Testis (tissue), 3 donors: Measurements from ENCODE around the gene SLC22A17. TPM values are rescaled to one million over a fixed set of nuclear protein-coding genes. Genes with fewer than 3 reads are reported as not detected.

ENCODE experiments used
- DNase-seq: peaks from one replicate; pipeline ENCODE4 v3.0.0-alpha.2; 2019
- H3K27ac ChIP-seq, 2 donors: fragments of 200-600 bp; sonication (generic); one replicate each; pipeline ENCODE4 v1.5.1; 2019
- H3K27me3 ChIP-seq: fragments of 200-600 bp; sonication (generic); one replicate; pipeline ENCODE4 v1.5.1; 2019
- H3K36me3 ChIP-seq: fragments of 200-600 bp; sonication (generic); one replicate; pipeline ENCODE4 v1.5.1; 2017; ENCODE audit warnings: low read depth; ENCODE audit errors: missing control alignments
- H3K4me1 ChIP-seq: fragments of 200-600 bp; sonication (generic); one replicate; pipeline ENCODE4 v1.5.1; 2019
- H3K4me3 ChIP-seq, 2 donors: fragments of 200-600 bp; sonication (generic); one replicate each; pipeline ENCODE4 v1.5.1; 2017 to 2019
- H3K9me3 ChIP-seq: fragments of 200-600 bp; sonication (generic); one replicate; pipeline ENCODE4 v1.5.1; 2017
- CTCF ChIP-seq, 3 experiments: fragments of 450-650 bp in 2 of 3; fragments of 200-600 bp in 1 of 3; sonication (generic) in 1 of 3; IDR thresholded peaks; one replicate each; pipeline ENCODE4 v1.5.1; 2016 to 2019; ENCODE audit warnings: antibody characterized with exemption in 3 of 3, mild to moderate bottlenecking in 2 of 3, moderate library complexity in 1 of 3
- POLR2A ChIP-seq: fragments of 450-650 bp; IDR thresholded peaks from one replicate; pipeline ENCODE4 v1.6.1; 2017; ENCODE audit warnings: antibody characterized with exemption, mild to moderate bottlenecking, moderate library complexity
- WGBS, 2 donors: methylation state at CpG; one replicate each; pipeline ENCODE4 v1.1.5; 2018; 5-methylcytosine and 5-hydroxymethylcytosine counted together
- intact Hi-C: fragments of 100-400 bp; cut with DNase I; formaldehyde crosslinking; loops from one replicate; pipeline ENCODE4 v1.15.1; 2023; ENCODE audit warnings: low total_unique reads
- polyA plus RNA-seq: library from polyadenylated mRNA; stranded (reverse); fragments of 350-450 nt; fragmentation: Illumina TruSeq; extraction: RNeasy Lipid Tissue Mini Kit (QIAGEN cat#74804); gene quantifications from one replicate; pipeline ENCODE4 v1.2.3, GENCODE V29; 2014; ENCODE audit warnings: low read depth, low replicate concordance; ENCODE audit not compliant: insufficient read depth
- total RNA-seq, 2 donors: library from RNA; depleted of rRNA; stranded (reverse); fragments of >200 nt; gene quantifications; one replicate each; pipeline ENCODE4 v1.2.3, GENCODE V29; 2016

SLC22A17 gene
- total and polyA plus RNA-seq, 3 donors from 2014 or later = 37.3 to 93.8 (median 56.6) TPM

DNA sequence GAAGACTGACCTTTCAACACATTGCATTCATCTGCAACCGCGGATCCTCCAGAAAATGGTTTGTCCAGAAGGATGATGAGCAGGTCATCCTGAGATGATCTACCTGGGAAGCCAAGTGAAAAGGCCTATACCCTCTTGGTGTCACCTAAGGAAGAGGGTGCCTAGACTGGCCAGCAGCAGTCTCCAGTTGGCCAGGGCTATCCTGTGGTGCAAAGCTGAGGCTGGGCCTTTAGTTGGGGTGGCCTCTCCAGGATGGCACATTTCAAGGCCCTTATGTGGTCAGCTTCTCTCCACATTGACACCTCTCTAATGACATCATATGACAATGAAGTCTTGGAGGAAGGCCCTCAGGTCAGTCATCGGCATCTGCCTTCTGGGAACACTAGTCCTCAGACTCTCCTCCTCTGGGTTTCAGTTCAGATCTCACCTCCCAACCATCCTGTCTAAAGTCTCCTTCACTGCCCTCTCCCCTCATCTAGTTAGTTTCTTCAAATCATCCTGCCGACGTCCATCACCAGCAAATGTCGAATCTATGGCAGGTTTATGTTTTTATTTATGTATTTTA is 3.3 kb upstream of the SLC22A17 start:
- no peaks in the 10 kb centered on the region for H3K9me3 ChIP-seq
- 86 to 94% methylated on average over 6 of the region's 6 CpGs for WGBS, 2 donors
- H3K4me3 ChIP-seq = no peak overlapping the region
- H3K27ac ChIP-seq = no peak overlapping the region
- H3K36me3 ChIP-seq = no peaks in the 10 kb centered on the region
- H3K27me3 ChIP-seq = no peaks in the 10 kb centered on the region
- DNase-seq = no peak
- H3K4me1 ChIP-seq = peaks cover 5% of the 10 kb centered on the region
- TF ChIP-seq POLR2A = no peak
- no peak for TF ChIP-seq CTCF (IDR thresholded peaks at IDR 0.05)
- intact Hi-C loops = no loop called here

- intact Hi-C loops = no loop called here
- H3K9me3 ChIP-seq = no peaks in the 10 kb centered on the region
- no peaks in the 10 kb centered on the region for H3K36me3 ChIP-seq
- no peak overlapping the region for H3K4me3 ChIP-seq
- no peak for DNase-seq
- H3K27me3 ChIP-seq = no peaks in the 10 kb centered on the region
- WGBS, 2 donors = 87 to 90% methylated on average over 6 of the region's 6 CpGs
- H3K4me1 ChIP-seq = peaks cover 5% of the 10 kb centered on the region
- H3K27ac ChIP-seq = no peak overlapping the region
- TF ChIP-seq CTCF (IDR thresholded peaks at IDR 0.05) = no peak
- no peak for TF ChIP-seq POLR2A
These were observed 2.3 kb upstream of the SLC22A17 start for GRCh38 chr14:23354990-23355389.

GRCh38 chr14:23353433-23353780 is 720 bp upstream of the SLC22A17 start:
- H3K4me3 ChIP-seq = no peak overlapping the region
- peaks cover 5% of the 10 kb centered on the region for H3K4me1 ChIP-seq
- TF ChIP-seq POLR2A (no peak), CTCF (IDR thresholded peaks at IDR 0.05) (no peak)
- no peaks in the 10 kb centered on the region for H3K27me3 ChIP-seq
- WGBS, 2 donors = 70 to 79% methylated on average over 5 of the region's 5 CpGs
- DNase-seq = no peak
- H3K27ac ChIP-seq = no peak overlapping the region
- H3K36me3 ChIP-seq = no peaks in the 10 kb centered on the region
- no peaks in the 10 kb centered on the region for H3K9me3 ChIP-seq
- intact Hi-C loops = no loop called here

DNA sequence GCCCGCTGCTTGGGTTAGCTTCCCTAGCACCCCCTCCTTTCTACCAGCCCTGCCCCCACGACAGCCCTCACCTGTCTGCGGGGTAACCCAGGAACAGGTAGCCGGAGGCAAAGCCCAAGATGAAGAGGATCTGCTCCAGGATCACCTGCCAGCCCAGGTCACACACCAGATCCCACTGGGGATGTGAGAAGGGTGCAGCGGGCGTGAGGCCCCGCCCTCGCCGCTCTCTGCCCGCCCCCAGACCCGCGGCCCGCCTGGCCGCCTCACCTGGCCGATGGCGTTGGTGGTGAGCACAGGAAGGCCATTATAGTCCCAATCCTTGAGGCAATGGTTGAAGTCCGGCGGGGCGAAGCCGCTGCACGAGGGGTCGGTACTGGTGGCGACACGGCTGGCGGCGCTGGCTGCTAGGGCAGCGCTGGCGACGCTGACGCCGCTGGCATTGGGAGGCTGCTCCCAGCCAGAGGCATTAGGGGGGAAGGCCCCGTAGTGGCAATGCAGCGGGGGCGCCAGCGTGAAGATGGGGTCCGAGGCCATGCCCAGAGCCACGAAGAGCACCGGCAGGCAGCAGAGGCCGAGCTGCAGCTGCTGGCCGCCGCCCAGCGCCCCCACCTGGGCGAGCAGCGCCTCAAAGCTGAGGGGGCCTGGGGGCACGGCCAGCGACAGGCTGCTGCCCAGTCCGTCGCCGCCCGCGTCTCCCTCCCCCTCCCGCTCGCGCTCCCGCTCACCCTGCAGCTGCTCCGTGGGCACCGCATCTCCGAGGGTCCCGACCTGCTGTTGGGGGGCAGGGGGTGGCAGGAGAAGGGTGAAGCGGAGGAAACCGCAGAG is 794 bp downstream of the SLC22A17 start:
- TF ChIP-seq CTCF (IDR thresholded peaks at IDR 0.05) (no peak), POLR2A (no peak)
- WGBS, 2 donors = 19 to 27% methylated on average over 9 to 59 of the region's 61 CpGs
- no peaks in the 10 kb centered on the region for H3K9me3 ChIP-seq
- no peaks in the 10 kb centered on the region for H3K36me3 ChIP-seq
- no peak for DNase-seq
- H3K4me3 ChIP-seq = peak overlapping the region; percentile 45 to 58
- H3K4me1 ChIP-seq = peaks cover 5% of the 10 kb centered on the region
- H3K27me3 ChIP-seq = no peaks in the 10 kb centered on the region
- intact Hi-C loops = no loop called here
- peak overlapping the region in 1 of 2 donors; percentile 29 for H3K27ac ChIP-seq
